ENCODE data around the gene CUL4B.
"Not testable (repeated sequence)": the region's sequence is repeated elsewhere in the genome, so short reads cannot be mapped to it uniquely, and the experiment has no call there.

CUL4B gene

DNA sequence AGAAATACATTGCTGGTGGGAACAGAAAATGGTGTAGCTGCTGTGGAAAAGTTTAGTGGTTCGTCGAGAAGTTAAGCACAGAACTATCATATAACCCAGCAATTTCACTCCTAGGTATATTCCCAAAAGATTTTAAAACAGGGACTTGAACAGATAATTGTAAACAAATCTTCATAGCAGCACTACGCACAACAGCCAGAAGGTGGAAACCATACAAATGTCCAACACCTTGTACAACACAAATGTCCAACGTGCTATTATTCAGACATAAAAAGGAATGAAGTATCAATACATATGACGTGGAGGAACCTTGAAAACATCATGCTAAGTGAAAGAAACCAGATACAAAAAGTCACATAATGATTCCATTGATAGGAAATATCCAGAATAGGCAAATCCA is 37.9 kb downstream of the CUL4B start:
- no peak for DNase-seq (ENCODE audit: low read depth, low spot score)

DNA sequence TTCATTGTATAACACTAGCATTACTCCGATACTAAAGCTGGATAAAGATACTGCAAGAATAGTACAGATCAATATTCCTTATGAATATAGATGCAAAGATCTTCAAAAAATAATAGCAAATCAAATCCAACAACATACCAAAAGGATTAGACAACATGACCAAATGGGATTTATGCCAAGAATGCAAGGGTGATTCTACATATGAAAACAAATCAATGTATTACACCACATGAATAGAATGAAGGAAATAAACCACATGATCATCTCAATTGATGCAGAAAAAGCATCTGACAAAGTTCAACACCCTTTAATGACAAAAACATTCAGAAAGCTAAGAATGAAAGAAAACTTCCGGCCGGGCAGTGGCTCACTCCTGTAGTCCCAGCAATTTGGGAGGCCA is 42.8 kb downstream of the CUL4B start:
- DNase-seq (ENCODE audit: low read depth, low spot score) = no peak

DNA sequence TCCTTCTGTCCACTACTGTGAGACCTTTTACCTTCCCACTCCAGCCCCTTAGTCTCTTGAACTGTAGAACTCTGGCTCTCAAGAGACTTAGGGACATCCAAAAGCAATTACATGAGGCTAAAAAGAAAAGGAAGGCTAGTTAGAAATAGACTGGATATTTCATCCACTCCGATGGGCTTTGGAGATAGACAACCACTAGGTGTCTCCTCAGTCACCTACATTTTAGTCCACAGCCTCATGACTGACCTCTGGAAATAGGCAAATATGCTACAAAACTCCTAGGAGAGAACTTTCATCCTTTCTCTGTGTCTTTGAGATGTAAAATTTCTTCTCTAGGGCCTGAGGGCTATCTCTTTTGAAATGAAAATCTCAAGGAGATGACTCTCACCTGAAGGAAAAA is 46.5 kb downstream of the CUL4B start:
- peak; percentile 17 for DNase-seq (ENCODE audit: low read depth, low spot score)

DNA sequence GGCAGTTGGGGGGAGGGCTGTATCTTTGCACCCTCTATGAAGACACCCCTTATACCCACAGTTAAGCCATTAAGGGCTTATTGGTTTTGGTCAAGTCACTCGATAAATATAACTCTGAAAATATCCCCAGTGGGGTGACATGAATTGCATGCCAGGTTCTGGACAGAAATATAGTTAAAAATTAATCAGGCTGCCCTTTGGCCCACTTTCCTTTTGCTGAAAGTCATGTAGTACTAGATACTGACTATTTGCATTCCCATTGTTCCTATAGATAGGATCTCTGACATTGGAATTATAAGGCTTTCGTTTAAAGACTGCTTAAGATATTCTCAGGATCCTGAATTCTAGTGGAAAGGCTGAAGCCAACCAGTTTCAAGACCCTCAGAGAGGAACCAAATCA is 48.1 kb downstream of the CUL4B start:
- DNase-seq (ENCODE audit: low read depth, low spot score) = no peak

DNA sequence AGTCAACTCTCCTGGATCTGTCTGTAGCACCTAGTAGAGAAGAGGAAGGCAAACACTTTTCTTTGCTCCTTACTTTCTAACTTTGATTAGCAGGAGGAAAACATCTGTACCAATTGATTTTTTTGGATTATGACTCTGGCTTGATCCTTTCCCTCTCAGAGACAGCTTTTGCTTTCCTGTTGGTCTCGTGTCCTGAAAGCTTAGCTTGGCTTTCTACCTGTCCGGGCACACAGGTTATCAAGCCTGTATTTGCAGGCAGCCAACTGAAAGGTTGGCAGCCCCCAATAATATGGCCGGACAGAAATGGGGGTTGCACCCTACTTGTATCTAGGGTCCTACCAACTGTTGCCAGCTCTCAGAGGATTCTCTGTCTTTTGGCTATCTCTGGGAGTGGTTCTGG is 48.5 kb downstream of the CUL4B start:
- no peak for DNase-seq (ENCODE audit: low read depth, low spot score)

DNA sequence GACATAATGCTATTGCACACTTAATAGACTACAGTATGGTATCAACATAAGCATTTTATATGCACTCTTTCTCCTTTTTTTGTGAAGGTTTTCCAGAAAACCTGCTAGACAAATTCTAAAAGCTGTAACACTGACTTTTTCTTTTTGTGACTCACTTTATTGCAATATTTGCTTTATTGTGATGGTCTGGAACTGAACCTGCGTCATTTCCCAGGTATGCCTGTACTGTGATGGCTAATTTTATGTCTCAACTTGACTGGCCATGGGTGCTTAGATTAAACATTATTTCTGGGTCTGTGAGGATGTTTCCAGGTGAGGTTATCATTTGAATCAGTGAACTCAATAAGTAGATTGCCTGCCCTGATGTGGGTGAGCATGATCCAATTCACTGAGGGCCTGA is 56.2 kb downstream of the CUL4B start:
- DNase-seq (ENCODE audit: low read depth, low spot score) = no peak

DNA sequence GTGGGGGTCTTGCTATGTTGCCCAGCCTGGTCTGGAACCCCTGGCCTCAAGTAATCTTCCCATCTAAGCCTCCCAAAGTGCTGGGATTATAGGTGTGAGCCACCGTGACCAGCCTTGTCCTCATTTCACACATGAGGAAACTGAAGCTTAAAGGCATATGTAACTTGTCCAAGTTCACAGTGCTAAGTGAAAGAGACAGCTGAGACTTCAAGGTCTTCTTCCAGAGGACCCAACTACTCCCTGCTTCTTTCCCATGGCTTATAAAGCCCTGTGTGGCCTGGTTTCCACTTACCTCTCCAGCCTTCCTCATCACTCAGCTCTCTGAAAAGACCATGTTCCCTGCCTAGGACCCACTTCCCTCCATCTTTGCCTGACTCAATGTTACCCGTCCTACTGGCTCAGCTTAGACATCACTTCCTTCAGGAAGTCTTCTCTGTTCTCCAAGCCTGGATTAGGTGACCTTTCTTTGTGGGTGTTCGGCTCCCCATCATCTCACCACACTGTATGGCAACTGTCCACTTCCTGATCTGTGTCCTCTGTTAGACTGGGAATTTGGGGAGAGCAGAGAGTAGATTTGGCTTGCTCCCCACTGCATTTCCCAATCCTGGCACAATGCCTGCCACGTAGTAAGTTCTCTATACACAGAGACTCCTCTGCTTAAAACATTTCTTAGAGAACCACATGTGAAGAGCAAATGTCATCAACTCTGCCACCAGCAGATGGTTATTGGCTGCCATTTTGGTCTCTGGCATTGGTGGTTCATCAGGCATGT is 61.3 kb downstream of the CUL4B start:
- DNase-seq (ENCODE audit: low read depth, low spot score) = no peak

DNA sequence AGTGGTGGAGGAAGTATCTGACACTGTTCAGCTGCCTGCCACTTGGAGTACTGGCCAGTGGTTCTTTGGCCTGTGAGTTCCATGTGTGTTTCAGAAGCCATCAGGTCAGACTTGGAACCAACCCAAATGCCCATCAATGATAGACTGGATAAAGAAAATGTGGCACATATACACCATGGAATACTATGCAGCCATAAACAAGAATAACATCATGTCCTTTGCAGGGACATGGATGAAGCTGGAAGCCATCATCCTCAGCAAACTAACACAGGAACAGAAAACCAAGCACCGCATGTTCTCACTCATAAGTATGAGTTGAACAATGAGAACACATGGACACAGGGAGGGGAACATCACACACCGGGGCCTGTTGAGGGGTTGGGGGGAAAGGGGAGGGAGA is 70.6 kb downstream of the CUL4B start:
- DNase-seq (ENCODE audit: low read depth, low spot score) = not testable (repeated sequence)

DNA sequence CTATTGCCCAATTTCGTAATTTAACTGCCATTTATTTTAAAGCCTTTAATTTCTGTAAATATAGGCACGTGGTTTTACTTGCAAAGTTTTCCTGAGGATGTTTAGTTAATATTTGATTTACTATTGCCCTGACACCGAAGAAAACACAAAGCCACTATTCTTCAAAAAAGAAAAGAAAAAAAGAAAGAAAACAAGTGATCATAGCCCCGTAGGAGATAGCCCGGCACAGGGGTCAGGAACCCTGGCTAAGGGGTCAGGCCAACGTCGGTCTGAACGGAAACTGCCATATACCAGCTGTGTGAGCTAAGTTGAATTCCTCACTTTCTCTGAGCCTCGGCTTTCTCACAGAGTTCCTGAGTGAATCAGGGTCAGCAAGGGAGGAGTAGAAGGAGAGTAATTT is 74.0 kb downstream of the CUL4B start:
- DNase-seq (ENCODE audit: low read depth, low spot score) = no peak

DNA sequence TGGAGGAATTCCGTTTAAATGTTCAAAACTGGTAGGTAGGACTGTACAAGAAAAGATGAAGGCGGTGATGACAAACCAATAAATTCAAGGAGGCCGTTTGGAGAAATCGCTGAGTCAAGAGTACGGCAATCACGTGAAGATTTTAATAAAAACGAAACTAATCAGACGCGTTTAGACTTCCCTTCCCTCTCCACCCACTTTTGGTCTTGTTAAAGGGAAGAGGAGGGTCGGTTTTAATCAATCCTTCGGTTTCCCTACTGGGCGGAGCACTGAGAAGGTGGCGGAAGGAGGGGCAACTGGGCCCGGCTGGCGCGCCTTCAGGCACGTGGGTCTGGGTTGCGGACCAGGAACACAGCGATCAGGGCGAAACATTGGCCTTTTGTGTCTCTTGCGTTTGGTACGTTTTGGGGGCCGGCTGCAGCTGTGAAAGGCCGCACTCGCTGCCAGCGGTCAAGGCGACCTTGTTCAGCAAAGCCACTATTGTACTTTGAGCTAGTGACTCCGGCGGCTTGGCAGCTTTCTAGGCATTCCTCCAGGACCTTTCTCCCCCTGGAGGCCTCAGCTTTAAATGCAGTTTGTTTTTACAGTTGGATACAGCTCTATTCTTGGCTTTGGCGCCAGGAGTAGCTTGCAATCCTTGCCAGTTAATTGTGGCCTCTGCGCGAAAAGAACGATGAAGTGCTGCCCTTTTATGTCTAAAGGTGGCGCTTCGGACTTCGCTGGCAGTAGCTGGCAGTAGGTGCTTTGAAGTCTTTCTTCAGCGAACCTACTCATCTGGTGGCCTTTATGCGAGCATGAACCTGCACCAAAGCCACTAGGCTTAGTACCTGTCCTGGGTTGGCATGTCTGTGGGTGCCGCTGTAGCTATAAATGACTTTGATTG is 74.9 kb downstream of the CUL4B start:
- peak; percentile 71 for DNase-seq (ENCODE audit: low read depth, low spot score)

DNA sequence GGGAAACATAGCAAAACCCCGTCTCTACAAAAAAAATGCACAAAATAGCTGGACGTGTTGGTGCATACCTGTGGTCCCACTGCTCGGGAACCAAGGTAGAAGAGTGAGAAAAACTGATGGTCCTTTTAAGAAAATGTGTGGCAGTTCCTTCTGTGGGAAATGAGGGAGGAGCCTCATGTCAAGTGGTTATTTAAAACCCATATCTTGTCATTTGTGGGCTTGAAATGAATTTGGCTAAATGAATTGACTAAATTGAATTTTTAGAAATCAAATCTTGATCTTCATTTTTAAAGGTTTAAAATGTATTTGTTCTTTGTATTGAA is 75.5 kb downstream of the CUL4B start:
- DNase-seq (ENCODE audit: low read depth, low spot score) = no peak

DNA sequence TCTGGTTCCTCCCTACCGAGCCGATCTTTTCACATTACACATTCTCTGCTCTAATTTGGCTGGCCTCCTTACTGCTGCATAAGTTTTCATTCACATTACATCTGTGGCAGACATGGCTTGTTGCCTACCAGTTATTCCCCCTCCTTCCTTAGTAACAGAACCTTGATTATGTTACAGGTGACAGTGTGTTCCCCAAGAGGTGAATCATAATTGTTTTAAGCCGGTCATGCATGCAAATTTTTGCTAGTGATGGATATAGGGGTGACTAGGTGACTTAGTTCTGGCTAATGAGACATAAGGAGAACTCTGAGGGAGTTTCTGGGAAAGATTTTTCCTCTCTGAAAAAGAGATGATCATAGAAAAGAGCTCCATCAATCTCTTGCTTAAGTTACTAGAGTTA is 83.3 kb downstream of the CUL4B start:
- DNase-seq (ENCODE audit: low read depth, low spot score) = no peak

DNA sequence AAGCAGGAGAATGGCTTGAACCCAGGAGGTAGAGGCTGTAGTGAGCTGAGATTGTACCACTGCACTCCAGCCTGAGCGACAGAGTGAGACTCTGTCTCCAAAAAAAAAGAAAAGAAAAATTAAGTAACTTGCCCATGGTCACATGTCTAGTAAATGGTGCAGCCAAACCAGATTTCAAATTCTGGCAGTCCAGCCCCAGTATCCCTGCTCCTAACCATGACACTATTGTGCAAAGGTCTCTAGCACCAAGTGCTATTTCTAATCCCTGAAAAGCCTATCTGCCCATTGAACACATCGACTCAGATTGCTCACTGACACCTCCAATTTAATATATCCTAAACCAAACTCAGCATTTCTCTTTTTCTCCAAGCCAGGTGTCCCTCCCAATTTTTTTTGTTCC is 84.0 kb downstream of the CUL4B start:
- DNase-seq (ENCODE audit: low read depth, low spot score) = no peak

DNA sequence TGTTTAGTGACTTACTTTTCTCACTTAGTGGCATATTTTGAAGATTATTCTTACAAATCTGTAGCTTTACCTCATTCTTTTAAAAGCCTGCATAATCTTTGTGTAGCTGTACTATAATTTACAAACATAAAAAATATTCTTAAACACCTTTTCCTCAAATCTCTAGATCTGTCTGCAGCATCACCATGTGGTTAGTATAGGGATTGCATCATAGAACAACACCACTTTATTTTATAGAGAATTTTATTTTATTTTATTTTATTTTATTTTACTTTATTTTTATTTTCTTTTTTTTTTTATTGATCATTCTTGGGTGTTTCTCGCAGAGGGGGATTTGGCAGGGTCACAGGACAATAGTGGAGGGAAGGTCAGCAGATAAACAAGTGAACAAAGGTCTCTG is 85.3 kb downstream of the CUL4B start:
- not testable (repeated sequence) for DNase-seq (ENCODE audit: low read depth, low spot score)

Data from iPS DF 19.7 (cell line).